GM18505 (cell line): ENCODE results near the gene KRTAP5-3.

Source experiments
- ATAC-seq: cut with Tn5 transposase; IDR thresholded peaks from one replicate; pipeline ENCODE4 v1.9.1; 2021; ENCODE audit not compliant: unreplicated experiment
- POLR2A ChIP-seq: IDR thresholded peaks from 4 replicates; pipeline ENCODE4 v1.6.1; 2011; ENCODE audit warnings: borderline replicate concordance; ENCODE audit not compliant: insufficient read depth, insufficient read length; ENCODE audit errors: extremely low read depth

Gene KRTAP5-3

GRCh38 chr11:1639102-1639620 lies 30.9 kb upstream of the KRTAP5-3 start:
- ATAC-seq = no peak
- no peak for TF ChIP-seq POLR2A

- no peak for ATAC-seq
- no peak for TF ChIP-seq POLR2A
Measured at GRCh38 chr11:1638344-1638743, 30.1 kb upstream of the KRTAP5-3 start.

- ATAC-seq = no peak
- no peak for TF ChIP-seq POLR2A
Measured at GRCh38 chr11:1637628-1638027, 29.4 kb upstream of the KRTAP5-3 start.

GRCh38 chr11:1636291-1636950 lies 28.2 kb upstream of the KRTAP5-3 start:
- ATAC-seq = no peak
- TF ChIP-seq POLR2A = no peak

- ATAC-seq = no peak
- no peak for TF ChIP-seq POLR2A
Measured at GRCh38 chr11:1633864-1634263, 25.6 kb upstream of the KRTAP5-3 start.

DNA sequence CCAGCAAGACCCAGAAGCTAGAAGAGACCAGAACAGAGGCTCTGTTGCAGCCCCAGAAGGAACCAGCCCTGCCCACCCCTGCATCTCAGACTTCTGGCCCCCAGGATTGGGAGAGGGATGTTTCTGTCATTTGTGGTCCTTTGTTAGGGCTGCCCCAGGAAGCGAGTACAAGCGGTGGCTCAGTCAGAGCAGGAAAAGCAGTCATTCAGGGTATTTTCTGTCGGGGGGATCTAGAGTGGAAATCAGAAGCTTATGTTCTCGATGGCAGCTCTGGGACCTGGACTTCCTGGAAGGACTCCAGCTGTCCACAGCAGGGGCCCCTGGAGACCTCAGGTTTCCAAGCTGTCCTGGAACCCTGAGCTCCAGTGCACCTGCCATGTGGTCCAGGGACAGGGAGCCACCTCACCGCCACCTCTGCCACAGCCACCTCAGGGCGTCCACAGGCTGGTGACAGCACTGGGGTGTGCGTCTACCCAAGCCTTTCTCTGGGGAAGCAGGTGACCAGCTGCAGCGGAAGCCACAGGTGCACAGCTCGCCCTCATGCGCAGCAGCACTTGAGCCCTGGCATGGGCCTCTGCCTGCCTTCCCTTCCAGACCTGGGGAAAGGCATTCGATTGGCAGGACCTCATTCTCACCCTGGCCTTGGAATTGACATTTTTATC lies 23.9 kb upstream of the KRTAP5-3 start:
- TF ChIP-seq POLR2A = no peak
- no peak for ATAC-seq

GRCh38 chr11:1631066-1631568 lies 22.9 kb upstream of the KRTAP5-3 start:
- no peak for TF ChIP-seq POLR2A
- ATAC-seq = no peak

DNA sequence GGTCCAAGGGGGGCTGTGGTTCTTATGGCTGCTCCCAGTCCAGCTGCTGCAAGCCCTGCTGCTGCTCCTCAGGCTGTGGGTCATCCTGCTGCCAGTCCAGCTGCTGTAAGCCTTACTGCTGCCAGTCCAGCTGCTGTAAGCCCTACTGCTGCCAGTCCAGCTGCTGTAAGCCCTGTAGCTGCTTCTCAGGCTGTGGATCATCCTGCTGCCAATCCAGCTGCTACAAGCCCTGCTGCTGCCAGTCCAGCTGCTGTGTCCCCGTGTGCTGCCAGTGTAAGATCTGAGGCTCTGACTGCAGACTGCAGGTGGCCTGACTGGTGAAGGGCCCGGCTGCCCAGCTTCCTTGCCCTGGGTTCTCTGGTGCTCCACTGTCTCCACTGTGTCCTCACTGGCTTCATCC lies 22.0 kb upstream of the KRTAP5-3 start:
- ATAC-seq = no peak
- no peak for TF ChIP-seq POLR2A

- ATAC-seq = no peak
- no peak for TF ChIP-seq POLR2A
Measured at GRCh38 chr11:1629326-1630185, 21.3 kb upstream of the KRTAP5-3 start, which contains the start of gene KRTAP5-5. Gene KRTAP5-5, plus strand, starts transcription at chr11:1629775. Its CDS starts 66 bp downstream, at chr11:1629841.

DNA sequence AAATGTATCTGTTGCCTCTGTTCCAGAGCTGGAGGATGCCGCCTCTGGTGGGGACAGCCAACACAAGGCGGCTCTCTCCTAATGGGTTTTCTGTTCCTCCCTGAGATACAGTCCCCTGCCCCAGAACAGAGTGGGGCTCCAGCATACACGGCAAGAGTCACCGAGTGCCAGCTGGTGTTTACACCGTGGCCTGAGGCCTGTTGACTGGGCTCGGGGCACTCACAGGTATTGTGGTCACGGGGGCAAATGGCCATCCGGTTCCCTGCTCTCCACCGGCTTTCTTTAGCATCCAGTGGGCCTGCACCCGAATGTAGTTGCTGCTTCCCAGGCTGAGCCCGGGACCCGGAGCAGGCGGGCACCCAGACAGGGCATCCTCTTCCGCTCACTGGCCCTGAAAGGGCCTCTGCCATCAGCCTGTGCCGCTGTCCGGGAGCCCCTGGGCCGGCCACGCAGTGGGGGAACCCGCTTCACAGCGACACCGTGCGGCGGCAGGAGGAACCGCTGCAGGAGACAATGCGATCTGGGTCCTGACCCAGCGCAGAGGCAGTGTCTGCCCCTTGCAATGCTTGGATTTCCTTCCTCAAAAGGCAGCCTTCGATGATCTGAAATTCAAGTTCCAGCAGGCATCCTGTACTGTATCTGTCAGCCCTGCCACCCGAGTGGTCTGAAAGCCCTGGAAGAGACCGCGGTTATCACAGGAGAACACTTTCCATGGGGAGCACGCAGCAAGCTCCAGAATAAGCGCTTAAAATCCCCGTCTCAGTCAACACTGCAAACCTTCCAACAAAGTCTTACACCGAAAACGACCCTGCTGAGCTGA lies 20.5 kb upstream of the KRTAP5-3 start:
- TF ChIP-seq POLR2A = no peak
- ATAC-seq = no peak

DNA sequence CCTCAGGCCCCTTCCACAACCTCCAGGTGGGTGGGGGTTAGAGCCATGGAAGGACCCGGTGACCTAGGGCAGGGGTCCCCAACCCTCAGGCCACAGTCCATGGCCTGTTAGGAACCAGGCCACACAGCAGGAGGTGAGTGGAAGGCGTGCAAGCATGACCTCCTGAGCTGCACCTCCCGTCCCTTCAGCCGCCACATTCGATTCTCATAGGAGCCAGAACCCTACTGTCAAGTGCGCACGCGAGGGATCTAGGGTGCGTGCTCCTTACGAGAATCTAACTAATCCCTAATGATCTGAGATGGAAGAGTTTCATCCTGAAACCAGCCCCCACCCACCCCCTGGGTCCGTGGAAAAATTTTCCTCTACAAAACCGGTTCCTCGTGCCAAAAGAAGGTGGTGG lies 17.3 kb upstream of the KRTAP5-3 start:
- TF ChIP-seq POLR2A = no peak
- no peak for ATAC-seq

- no peak for ATAC-seq
Measured at GRCh38 chr11:1624621-1625020, 16.4 kb upstream of the KRTAP5-3 start.

More at GRCh38 chr11:1624621-1625020, 16.4 kb upstream of the KRTAP5-3 start:
- no peak for TF ChIP-seq POLR2A
